Ascending aorta (tissue), 2 donors: ENCODE measurements around the gene GSC2. TPM values are rescaled to one million over a fixed set of nuclear protein-coding genes. Genes with fewer than 3 reads are reported as not detected.

Source experiments
- DNase-seq, 2 donors: peaks; one replicate each; pipeline ENCODE4 v3.0.0-alpha.2; 2019; ENCODE audit warnings: low spot score in 2 of 2
- H3K27ac ChIP-seq, 2 donors: fragments of 200-600 bp; sonication (generic); one replicate each; pipeline ENCODE4 v1.5.1; 2016 to 2017; ENCODE audit warnings: mild to moderate bottlenecking in 1 of 2
- H3K27me3 ChIP-seq: fragments of 200-600 bp; sonication (generic); one replicate; pipeline ENCODE4 v1.5.1; 2017
- H3K36me3 ChIP-seq, 2 donors: fragments of 200-600 bp; sonication (generic); one replicate each; pipeline ENCODE4 v1.5.1; 2016
- H3K4me1 ChIP-seq, 2 donors: fragments of 200-600 bp; sonication (generic); one replicate each; pipeline ENCODE4 v1.5.1; 2016 to 2017; ENCODE audit warnings: mild to moderate bottlenecking in 1 of 2
- H3K4me3 ChIP-seq, 2 donors: fragments of 200-600 bp; sonication (generic); one replicate each; pipeline ENCODE4 v1.5.1; 2016 to 2017; ENCODE audit warnings: mild to moderate bottlenecking in 1 of 2
- H3K9me3 ChIP-seq, 2 donors: fragments of 200-600 bp; sonication (generic); one replicate each; pipeline ENCODE4 v1.5.1; 2016
- intact Hi-C: fragments of 100-400 bp; cut with DNase I; formaldehyde crosslinking; loops from one replicate; pipeline ENCODE4 v1.15.1; 2023
- total RNA-seq: library from RNA; depleted of rRNA; stranded (reverse); fragments of >200 nt; gene quantifications from one replicate; pipeline ENCODE4 v1.1.0, GENCODE V29; 2016
- TF ChIP-seq, protein P1 (sequence below), 3 experiments: fragments of 200-600 bp in 2 of 3; fragments of 450-650 bp in 1 of 3; sonication (generic) in 2 of 3; IDR thresholded peaks; one replicate each; pipeline ENCODE4 v1.5.1; 2016 to 2019; ENCODE audit warnings: antibody characterized with exemption in 3 of 3, mild to moderate bottlenecking in 1 of 3, moderate library complexity in 1 of 3

The GSC2 gene, protein sequence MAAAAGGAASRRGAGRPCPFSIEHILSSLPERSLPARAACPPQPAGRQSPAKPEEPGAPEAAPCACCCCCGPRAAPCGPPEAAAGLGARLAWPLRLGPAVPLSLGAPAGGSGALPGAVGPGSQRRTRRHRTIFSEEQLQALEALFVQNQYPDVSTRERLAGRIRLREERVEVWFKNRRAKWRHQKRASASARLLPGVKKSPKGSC
- not detected for total RNA-seq

DNA sequence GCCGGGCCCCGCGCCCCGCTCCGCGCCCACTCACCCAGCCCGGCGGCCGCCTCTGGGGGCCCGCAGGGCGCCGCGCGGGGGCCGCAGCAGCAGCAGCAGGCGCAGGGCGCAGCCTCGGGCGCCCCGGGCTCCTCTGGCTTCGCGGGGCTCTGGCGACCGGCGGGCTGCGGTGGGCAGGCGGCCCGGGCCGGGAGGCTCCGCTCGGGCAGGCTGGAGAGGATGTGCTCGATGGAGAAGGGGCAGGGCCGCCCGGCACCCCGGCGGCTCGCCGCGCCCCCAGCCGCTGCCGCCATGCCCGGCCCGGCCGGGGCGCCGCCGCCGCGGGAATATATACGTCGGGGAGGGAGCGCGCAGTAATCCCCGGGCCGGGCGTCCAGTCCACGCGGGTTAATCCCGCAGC, at the start of gene GSC2:
Gene GSC2, minus strand, starts transcription at position 302 of the 400 bp plus-strand sequence. Its CDS starts 9 bp downstream, at position 293.
- intact Hi-C loops = loop anchor here (10.0 kb wide), 1 partner anchor 565 kb away; the partner anchor contains the start of gene SEPTIN5

DNA sequence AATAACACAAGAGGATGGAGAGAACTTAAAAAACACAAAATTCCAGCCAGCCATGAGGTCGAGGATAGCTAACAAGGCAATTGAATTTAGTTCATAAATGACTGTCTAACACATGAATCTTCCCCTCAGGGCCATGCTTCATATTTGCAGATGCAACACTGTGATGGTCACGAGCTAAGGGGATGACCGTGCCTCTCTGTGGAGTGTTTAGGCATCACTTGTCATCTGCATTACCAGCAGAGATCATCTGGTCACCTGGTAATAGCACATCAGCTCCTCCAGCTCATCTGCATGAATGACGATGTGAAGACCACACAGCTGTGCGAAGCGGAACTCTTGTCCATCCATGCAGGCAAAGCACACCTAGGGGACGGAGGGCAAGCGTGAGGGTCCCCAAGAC, 49.4 kb upstream of the GSC2 start:
- H3K27ac ChIP-seq = no peak overlapping the region
- H3K4me3 ChIP-seq = no peak overlapping the region
- peaks cover 0 to 3% of the 10 kb centered on the region in 2 donors for H3K36me3 ChIP-seq
- intact Hi-C loops = no loop called here
- no peak for DNase-seq
- H3K27me3 ChIP-seq = no peaks in the 10 kb centered on the region
- H3K4me1 ChIP-seq = no peaks in the 10 kb centered on the region
- TF ChIP-seq, protein P1, sequence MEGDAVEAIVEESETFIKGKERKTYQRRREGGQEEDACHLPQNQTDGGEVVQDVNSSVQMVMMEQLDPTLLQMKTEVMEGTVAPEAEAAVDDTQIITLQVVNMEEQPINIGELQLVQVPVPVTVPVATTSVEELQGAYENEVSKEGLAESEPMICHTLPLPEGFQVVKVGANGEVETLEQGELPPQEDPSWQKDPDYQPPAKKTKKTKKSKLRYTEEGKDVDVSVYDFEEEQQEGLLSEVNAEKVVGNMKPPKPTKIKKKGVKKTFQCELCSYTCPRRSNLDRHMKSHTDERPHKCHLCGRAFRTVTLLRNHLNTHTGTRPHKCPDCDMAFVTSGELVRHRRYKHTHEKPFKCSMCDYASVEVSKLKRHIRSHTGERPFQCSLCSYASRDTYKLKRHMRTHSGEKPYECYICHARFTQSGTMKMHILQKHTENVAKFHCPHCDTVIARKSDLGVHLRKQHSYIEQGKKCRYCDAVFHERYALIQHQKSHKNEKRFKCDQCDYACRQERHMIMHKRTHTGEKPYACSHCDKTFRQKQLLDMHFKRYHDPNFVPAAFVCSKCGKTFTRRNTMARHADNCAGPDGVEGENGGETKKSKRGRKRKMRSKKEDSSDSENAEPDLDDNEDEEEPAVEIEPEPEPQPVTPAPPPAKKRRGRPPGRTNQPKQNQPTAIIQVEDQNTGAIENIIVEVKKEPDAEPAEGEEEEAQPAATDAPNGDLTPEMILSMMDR (IDR thresholded peaks at IDR 0.05) = no peak
- H3K9me3 ChIP-seq = no peaks in the 10 kb centered on the region

More for the DNA sequence above, at the start of gene GSC2:
- peaks cover 4 to 6% of the 10 kb centered on the region in 2 donors for H3K4me1 ChIP-seq
- H3K4me3 ChIP-seq = peak within 1 kb of the TSS; percentile 47 to 58
- DNase-seq = no peak
- H3K27ac ChIP-seq = no peak within 1 kb of the TSS
- H3K9me3 ChIP-seq = no peaks in the 10 kb centered on the region
- H3K27me3 ChIP-seq = peaks cover 17% of the 10 kb centered on the region
- TF ChIP-seq, protein P1 (IDR thresholded peaks at IDR 0.05) = no peak
- H3K36me3 ChIP-seq = no peaks in the 10 kb centered on the region

DNA sequence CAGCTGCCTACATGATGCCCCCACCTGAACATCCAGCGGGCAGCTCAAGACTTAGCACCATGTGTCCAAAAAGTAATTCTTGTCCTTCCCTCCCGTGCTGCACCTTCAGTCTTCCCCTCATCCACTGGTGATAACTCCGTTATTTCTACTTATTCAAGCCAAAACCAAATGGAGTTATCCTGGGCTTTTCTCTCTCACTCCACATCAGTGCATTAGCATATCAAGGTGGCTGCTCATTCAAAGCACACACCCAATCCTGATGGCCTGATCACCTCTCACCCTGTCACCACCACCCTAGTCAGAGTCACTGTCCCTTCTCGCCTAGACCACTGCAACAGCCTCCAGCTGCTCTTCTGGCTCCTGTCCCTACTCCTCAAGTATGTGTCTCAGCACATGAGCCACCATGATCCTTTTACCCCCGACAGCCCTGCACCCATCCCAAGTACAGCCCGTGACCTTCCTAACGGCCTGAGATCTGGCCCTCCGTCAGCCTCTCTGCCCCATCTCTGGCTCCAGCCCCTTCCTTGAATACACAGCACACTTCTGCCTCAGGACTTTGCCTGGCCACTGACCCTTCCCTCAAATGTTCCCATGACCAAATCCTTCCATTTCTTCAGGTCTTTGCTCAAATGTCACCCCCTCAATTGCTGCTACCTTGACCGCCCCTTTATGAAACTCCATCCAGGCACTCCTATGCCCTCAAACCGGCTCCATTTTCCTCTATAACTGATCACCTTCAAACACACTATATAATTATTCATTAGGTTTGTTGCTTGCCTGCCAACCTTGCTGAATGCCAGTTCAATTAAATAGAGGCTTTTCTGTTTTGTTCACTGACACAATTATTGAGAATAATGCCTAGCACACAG, 48.1 kb upstream of the GSC2 start:
- intact Hi-C loops = no loop called here
- Histone ChIP-seq H3K27me3 (no peaks in the 10 kb centered on the region), H3K4me3 (no peak overlapping the region), H3K9me3 (no peaks in the 10 kb centered on the region), H3K4me1 (no peaks in the 10 kb centered on the region), H3K27ac (no peak overlapping the region), H3K36me3 (peaks cover 0 to 3% of the 10 kb centered on the region in 2 donors)
- DNase-seq = no peak
- TF ChIP-seq, protein P1 (IDR thresholded peaks at IDR 0.05) = no peak

DNA sequence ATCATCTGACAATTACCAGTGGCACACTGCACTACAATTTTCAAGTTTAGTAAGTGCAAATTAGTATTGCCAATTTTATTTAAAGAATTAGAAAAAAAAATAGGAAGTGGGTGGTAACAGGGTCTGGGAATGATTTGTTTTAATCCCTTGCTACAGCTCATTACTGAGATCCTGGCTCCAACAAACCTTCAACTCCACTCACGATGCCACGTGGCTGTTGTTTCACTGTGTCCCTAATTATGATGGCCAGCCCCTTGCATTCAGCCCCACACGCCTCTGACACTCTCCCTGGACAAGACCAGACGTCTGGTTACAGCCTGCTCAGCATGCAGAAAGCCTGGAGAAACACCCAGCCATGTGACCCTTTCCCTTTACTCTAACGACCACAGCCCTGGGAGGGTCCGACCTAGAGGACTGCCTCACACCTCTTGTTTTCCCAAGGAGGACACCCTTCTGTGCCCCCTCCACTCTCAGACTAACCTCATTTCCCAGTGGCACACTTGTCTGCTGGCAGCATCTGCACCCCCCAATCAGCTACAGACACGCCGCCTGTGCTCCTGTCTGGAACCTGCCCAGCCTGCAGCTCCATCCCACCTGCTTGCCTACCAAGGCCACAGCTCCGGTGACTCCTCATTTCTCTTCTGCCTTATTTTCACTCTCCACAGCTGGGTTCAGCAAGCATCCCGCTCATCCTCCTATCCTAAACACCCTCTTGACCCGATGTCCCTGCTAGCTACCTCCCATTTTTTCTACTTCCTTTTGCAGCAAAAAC, 46.9 kb upstream of the GSC2 start:
- H3K36me3 ChIP-seq = peaks cover 0 to 3% of the 10 kb centered on the region in 2 donors
- no peaks in the 10 kb centered on the region for H3K4me1 ChIP-seq
- no peaks in the 10 kb centered on the region for H3K27me3 ChIP-seq
- no peak for DNase-seq
- no peak overlapping the region for H3K27ac ChIP-seq
- TF ChIP-seq, protein P1 (IDR thresholded peaks at IDR 0.05) = no peak
- H3K9me3 ChIP-seq = no peaks in the 10 kb centered on the region
- intact Hi-C loops = no loop called here
- no peak overlapping the region for H3K4me3 ChIP-seq
